DLD1 (cell line): Measurements from ENCODE around the gene OR2A1.
"Not testable (repeated sequence)": the region's sequence is repeated elsewhere in the genome, so short reads cannot be mapped to it uniquely, and the experiment has no call there.

ENCODE experiments used
- in situ Hi-C: cut with HindIII; loops from 2 replicates; pipeline ENCODE4 v1.10.0; 2017; ENCODE audit warnings: low sequenced_read_pairs

OR2A1 gene

GRCh38 chr7:144321677-144322206, 9.5 kb downstream of the OR2A1 start:
- in situ Hi-C loops, result not testable (repeated sequence)

GRCh38 chr7:144323359-144323758, 11.1 kb downstream of the OR2A1 start:
- in situ Hi-C loops, result not testable (repeated sequence)

- in situ Hi-C loops, result not testable (repeated sequence)
Observed at GRCh38 chr7:144325868-144326267, 13.6 kb downstream of the OR2A1 start.

GRCh38 chr7:144330044-144330443, 17.8 kb downstream of the OR2A1 start:
- in situ Hi-C loops, result not testable (repeated sequence)

GRCh38 chr7:144331221-144331995, 19.2 kb downstream of the OR2A1 start:
- in situ Hi-C loops, result not testable (repeated sequence)

GRCh38 chr7:144331996-144332288, 19.7 kb downstream of the OR2A1 start:
- in situ Hi-C loops, result not testable (repeated sequence)

GRCh38 chr7:144348625-144349024, 36.4 kb downstream of the OR2A1 start:
- in situ Hi-C loops, result not testable (repeated sequence)

- in situ Hi-C loops, result not testable (repeated sequence)
Observed at GRCh38 chr7:144351667-144352066, 39.4 kb downstream of the OR2A1 start.

- in situ Hi-C loops, result not testable (repeated sequence)
Observed at GRCh38 chr7:144355176-144355822, 43.1 kb downstream of the OR2A1 start, which contains the start of gene ARHGEF5. ARHGEF5 (plus strand) TSS chr7:144355402; CDS start chr7:144362670, 7,268 bp downstream.

GRCh38 chr7:144356185-144356584, 44.0 kb downstream of the OR2A1 start:
- in situ Hi-C loops, result not testable (repeated sequence)

GRCh38 chr7:144356860-144357259, 44.6 kb downstream of the OR2A1 start:
- in situ Hi-C loops, result not testable (repeated sequence)

GRCh38 chr7:144362061-144362460, 49.8 kb downstream of the OR2A1 start:
- in situ Hi-C loops, result not testable (repeated sequence)

- in situ Hi-C loops, result not testable (repeated sequence)
Observed at GRCh38 chr7:144365523-144365922, 53.3 kb downstream of the OR2A1 start.

- in situ Hi-C loops, result not testable (repeated sequence)
Observed at GRCh38 chr7:144367250-144367649, 55.0 kb downstream of the OR2A1 start.

GRCh38 chr7:144369221-144369620, 57.0 kb downstream of the OR2A1 start:
- in situ Hi-C loops, result not testable (repeated sequence)
